ENCODE measurements around the gene NSD2.

NSD2 gene

DNA sequence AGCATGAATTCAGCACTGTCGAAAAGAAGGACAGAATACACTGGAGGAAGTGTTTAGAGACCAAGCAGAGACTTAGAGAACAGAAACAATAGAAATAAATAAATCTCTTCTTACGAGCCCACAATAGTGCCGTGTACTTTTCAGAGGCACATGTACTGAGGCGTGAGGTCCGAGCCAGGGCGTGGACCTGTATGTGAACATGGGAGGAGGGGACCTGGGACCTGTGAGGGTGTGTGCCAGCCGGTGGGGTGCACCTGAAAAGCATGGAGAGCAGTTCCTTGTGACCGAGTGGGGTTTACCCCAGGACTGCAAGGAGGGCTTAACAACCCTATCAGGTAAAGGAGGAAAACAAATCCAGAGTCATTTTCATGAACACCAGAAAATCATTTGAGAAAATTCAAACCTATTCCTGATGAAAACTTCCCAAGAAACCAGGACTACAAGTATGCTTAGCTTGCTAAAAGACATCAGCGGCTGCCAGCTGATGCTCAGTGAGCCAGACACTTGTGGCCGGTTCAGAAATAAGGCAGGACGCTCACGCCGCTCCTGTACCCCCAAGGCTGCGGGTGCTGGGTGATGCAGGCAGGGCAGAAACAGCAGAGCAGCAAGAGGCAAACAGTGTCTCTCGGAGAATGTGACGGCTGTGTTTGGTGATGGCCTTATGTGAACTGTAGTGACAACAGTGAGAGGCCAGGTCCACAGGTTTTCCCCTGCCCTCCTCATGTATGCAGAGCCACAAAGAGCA is 100.4 kb downstream of the NSD2 start:
- no peak for DNase-seq (ENCODE audit: low spot score)

- no peak for DNase-seq (ENCODE audit: low spot score)
Observed at GRCh38 chr4:1972414-1972813, 101.2 kb downstream of the NSD2 start.

DNA sequence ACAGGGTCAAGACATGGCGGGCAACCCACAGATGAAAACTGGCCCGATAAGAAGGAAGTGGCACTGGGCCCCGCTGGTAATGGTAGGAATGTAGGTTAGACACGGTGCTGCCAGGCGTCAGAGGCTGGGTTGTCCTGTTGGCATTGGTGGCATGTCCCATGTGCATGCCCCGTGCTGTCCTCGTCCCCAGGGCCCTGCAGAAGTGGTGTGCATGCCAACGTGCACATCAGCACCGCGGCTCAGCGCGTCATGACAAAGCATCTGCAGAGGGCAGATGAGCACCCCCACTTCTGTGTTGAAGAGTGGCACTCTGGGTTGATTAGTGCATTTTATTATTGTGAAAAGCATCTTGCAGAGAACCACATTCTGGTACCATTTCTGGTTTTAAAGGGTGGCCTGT is 102.0 kb downstream of the NSD2 start:
- no peak for DNase-seq (ENCODE audit: low spot score)

DNA sequence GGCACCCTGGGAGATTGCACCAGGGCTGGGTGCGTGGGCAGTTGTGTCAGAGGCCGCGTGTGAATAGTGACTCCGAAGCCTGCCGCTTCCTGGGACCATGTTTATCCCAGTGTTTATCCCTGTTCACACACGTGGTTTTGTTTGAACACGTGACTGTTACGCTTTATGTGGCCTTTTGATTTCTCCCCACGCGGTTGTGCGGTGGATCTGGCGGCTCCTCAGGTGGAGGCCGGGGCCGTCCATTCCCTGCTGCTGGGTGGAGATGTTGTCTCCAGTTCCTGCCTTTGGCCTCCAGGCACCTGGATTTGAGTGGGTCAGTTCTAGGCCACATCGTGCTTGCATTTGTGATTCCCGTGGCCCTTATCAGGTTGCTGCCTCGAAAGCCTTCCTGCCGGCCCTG is 102.5 kb downstream of the NSD2 start:
- DNase-seq (ENCODE audit: low spot score), result no peak

- DNase-seq (ENCODE audit: low spot score), result no peak
Observed at GRCh38 chr4:1974840-1975239, 103.6 kb downstream of the NSD2 start.

- no peak for DNase-seq (ENCODE audit: low spot score)
Observed at GRCh38 chr4:1975391-1975801, 104.2 kb downstream of the NSD2 start.

DNA sequence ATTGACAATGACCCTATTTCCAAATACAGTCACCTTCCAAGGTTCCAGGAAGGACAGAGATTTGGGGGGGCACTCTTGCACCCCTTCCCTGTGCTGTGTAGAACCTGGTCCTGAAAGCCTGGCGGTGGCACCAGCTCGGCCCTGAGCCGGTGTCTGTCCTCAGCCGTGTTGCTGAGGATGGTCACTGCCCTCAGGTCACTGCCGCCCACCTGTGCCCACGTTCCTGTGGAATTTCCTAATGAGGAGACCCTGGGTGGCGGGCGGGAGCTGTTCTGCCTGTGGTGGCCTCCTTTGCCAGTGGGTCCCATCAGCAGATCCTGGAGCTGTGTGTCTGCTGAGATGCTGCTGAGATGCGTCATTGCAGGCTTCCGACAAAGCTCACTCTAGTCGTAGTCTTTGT is 104.7 kb downstream of the NSD2 start:
- no peak for DNase-seq (ENCODE audit: low spot score)

- no peak for DNase-seq (ENCODE audit: low spot score)
Observed at GRCh38 chr4:1976416-1977352, 105.5 kb downstream of the NSD2 start.

GRCh38 chr4:1978226-1978625 is 107.0 kb downstream of the NSD2 start:
- DNase-seq (ENCODE audit: low spot score), result no peak

DNA sequence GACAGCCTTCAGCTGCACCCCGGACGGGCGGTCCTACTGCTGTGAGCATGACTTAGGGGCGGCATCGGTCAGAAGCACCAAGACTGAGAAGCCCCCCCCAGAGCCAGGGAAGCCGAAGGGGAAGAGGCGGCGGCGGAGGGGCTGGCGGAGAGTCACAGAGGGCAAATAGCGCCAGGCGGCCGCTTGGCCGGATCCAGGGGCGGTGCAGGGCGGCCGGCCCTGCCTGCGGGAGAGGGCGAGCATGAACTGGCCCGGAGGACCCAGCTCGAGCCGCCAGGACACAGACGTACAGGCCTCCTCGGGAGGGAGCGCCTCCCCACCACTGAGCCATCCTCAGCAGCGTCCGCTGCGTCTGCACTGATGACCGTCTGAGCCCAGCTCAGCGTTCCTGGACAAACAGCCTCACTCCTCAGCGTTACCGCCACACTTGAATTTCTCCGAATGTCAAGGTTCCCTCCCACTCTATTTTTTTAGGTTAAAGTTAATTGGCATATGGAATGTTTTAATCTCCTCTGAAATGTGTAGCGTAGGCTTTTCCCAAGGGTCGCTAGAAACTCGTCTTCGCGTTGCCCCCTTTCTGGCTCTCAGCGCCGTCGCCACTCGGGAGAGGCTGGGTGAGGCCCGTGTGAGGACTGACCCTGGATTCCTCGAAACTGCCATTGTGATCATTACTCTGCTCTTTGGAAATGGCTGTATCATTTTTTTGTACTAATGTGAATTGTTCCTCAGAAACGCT is 107.7 kb downstream of the NSD2 start:
- DNase-seq (ENCODE audit: low spot score), result no peak

- DNase-seq (ENCODE audit: low spot score), result no peak
Observed at GRCh38 chr4:1979477-1980196, 108.4 kb downstream of the NSD2 start.

GRCh38 chr4:1980561-1981041 is 109.4 kb downstream of the NSD2 start:
- DNase-seq (ENCODE audit: low spot score), result no peak

DNA sequence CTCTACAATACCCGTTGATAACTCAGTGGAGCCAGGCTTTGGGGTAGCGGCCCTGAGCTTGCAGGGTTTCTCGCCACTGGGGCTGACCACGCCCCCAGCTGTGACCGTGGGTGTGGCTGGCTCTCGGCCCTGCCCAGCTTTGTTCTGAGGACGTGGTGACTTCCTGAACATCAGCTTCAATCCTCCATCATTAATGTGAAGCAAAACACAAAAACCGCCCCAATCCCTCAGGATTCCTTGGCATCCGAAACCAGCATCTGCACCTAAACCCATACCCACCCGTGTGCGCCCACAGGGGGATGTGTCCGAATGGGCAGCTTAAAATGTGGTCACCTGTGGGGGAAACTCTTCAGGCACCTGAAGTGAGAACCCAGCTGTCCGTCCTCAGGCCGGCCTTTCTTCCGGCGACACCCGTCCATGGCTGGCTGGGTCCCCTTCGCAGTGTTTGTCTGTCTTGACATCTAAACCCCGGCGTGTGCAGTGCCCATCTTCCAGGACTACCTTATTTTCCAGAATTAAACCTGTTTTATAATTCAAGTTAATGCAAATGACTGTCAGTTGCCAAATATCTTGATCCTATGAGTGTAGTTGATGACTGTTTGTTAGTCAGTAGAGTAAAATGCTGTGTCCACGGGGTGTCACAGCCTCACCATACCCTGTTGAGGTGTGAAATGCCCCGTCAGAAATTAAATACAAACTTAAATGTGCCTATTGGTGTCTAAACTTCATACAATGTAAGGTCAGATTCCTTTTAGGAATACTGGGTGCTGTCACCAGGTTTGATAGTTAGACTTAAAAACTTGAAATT is 110.3 kb downstream of the NSD2 start:
- DNase-seq (ENCODE audit: low spot score), result no peak

DNA sequence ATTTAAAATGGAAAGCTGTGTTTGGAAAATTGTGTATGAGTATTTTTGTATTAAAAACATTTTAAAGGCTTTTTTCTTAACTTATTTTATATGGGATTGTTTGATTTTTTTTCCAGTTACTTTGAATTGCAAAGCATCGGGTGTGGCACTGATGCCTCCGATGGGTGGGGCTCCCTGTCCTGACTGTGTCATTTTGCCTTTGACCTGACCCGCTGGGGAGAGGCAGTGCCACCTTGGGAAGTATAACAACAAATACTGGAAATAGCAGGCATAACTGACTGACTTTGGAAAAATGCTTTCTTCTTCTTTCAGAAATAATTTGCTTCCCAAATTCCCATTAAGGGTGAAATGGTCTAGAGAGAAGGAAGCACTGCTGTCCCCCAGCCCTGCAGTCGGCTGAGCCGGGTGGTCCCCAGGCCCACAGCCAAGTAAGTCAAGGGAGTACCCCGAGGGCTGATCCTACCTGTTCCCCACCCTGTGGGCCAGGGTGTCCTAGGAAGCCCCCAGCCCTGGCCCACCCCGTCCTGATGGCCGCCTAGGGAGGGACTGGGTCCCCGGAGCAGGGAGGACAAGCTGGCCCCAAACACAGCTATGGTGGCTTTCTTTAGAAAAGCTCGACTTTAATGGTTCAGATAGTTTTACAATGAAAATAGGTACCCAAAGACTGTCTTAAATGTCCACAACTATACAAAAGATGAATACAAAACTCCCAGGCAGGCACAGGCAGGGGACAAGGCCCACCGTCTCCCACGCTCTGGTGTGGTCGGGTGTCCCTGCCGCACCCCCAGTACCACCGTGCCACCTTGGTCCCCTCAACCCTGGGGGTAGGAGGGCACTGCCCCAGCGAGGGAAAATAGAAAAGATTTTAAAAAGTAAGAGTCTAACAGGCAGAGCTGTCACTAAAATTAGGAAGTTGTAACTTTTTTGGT is 111.2 kb downstream of the NSD2 start:
- DNase-seq (ENCODE audit: low spot score), result no peak

- no peak for DNase-seq (ENCODE audit: low spot score)
Observed at GRCh38 chr4:1983053-1983845, 112.1 kb downstream of the NSD2 start.

- no peak for DNase-seq (ENCODE audit: low spot score)
Observed at GRCh38 chr4:1983846-1984405, 112.7 kb downstream of the NSD2 start.

DNA sequence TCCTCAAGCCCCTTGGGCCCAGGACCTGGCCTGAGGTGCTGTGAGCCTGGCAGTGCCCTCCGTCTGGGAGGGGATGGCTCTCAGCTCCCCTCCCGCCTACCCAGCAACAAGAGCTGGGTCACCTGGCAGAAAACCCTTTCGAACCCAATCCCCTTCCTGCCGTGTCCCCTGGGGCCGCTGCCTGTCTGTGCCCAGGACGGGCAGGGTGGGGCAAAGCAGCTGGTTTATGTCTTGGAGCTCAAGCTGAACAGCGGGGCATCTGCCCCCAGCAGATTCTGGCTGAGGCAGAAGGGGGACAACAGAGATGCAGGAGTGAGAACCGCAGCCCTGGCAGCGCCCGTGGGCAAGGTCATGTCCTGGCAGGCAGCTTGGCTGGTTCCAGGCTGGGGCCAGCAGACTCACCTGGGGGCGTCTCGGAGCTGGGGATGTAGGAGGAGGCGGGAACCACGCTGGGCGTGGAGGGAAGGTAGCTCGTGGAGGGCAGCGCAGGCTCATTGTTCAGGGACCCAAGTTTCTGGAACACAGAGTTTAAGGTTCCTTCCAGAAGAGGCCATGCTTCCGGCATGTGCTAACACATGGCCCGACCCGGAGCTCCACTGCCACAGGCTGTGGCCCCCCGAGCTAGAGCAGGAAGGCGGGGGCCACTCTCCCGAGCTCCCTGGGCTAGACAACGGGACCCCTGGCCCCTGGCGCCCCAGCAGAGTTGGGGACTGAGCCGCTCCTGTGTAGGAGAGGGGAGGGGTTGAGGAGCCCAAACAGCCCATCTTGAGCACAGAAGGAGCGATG is 113.4 kb downstream of the NSD2 start:
- DNase-seq (ENCODE audit: low spot score), result no peak

DNA sequence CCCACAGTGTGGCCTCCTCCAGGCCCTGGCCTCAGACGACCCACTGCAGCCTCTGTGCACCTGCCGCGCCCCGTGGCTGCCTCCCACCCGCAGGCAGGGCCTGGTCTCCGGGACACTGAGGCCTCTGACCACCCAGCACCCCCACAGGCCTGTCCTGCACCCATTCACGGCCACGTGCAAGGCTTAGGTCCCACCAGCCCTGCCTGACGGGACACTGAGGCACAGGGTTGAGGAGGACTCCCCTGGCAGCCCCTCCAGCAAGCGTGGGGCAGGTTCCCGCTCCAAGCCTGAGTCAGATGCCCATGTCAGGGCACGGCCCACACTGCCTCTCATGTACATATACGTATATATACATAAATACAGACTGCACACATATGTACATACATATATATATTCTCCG is 114.1 kb downstream of the NSD2 start:
- no peak for DNase-seq (ENCODE audit: low spot score)
